Mesothelial cell of epicardium (in vitro differentiated cells): ENCODE data around the gene FBXO31. TPM values are rescaled to one million over a fixed set of nuclear protein-coding genes. Genes with fewer than 3 reads are reported as not detected.

ENCODE experiments used
- DNase-seq, 2 experiments: peaks; one replicate each; pipeline ENCODE4 v3.0.0; 2021; ENCODE audit warnings: low spot score in 2 of 2; ENCODE audit not compliant: unreplicated experiment in 2 of 2
- H3K27ac Mint-ChIP-seq: 2 replicates; pipeline ENCODE4 v1.8.0; 2021; ENCODE audit warnings: mixed read lengths
- H3K27me3 Mint-ChIP-seq: 2 replicates; pipeline ENCODE4 v1.8.0; 2021; ENCODE audit warnings: low read depth, mixed read lengths
- H3K36me3 Mint-ChIP-seq: 2 replicates; pipeline ENCODE4 v1.8.0; 2021; ENCODE audit warnings: mixed read lengths
- H3K4me1 Mint-ChIP-seq: 2 replicates; pipeline ENCODE4 v1.8.0; 2021; ENCODE audit warnings: mixed read lengths
- H3K4me3 Mint-ChIP-seq: 2 replicates; pipeline ENCODE4 v1.8.0; 2021; ENCODE audit warnings: mild to moderate bottlenecking, moderate library complexity, mixed read lengths
- H3K9me3 Mint-ChIP-seq: 2 replicates; pipeline ENCODE4 v1.8.0; 2021; ENCODE audit warnings: mixed read lengths
- total RNA-seq: library from RNA; stranded (reverse); gene quantifications from 3 replicates; pipeline ENCODE4 v1.2.1, GENCODE V29; 2021
- TF ChIP-seq, protein P1 (sequence below): fragments of 200-600 bp; sonication (generic); IDR thresholded peaks from one replicate; pipeline ENCODE4 v1.5.0; 2021; ENCODE audit warnings: antibody characterized with exemption; ENCODE audit not compliant: unreplicated experiment

Gene FBXO31
- total RNA-seq, 1 donor from 2014 or later, result 38.1 TPM

DNA sequence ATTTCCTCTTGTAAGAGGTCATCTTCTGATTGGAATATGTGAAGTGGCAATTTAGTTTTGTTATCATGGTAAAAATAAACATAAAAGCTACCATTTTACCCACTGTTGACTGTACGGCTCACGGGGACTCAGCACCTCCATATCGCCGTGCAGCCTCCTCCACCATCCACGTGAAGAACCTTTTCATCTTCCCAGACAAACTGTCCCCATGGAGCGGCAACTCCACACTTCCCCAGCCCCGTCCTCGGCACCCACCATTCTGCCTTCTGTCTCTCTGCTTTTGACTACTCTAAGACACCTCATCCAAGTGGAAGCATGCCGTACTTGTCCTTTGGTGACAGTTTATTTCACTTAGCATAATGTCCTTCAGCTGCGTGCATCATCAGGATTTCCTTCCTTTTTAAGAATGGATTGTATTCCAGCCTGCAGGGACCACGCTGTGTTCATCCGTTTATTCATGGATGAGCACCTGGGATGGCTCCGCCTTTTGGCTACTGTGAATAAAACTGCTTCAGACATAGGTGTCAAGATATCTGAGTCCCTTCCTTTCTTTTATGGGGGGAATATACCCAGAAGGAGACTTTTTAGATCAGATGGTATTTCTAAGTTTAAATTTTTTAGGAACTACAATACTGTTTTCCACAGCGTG lies 14.3 kb downstream of the FBXO31 start:
- no peaks in the 10 kb centered on the region for H3K27me3 Mint-ChIP-seq
- no peak for DNase-seq
- H3K4me1 Mint-ChIP-seq, result peaks cover 11% of the 10 kb centered on the region
- no peak overlapping the region for H3K27ac Mint-ChIP-seq
- TF ChIP-seq, protein P1, sequence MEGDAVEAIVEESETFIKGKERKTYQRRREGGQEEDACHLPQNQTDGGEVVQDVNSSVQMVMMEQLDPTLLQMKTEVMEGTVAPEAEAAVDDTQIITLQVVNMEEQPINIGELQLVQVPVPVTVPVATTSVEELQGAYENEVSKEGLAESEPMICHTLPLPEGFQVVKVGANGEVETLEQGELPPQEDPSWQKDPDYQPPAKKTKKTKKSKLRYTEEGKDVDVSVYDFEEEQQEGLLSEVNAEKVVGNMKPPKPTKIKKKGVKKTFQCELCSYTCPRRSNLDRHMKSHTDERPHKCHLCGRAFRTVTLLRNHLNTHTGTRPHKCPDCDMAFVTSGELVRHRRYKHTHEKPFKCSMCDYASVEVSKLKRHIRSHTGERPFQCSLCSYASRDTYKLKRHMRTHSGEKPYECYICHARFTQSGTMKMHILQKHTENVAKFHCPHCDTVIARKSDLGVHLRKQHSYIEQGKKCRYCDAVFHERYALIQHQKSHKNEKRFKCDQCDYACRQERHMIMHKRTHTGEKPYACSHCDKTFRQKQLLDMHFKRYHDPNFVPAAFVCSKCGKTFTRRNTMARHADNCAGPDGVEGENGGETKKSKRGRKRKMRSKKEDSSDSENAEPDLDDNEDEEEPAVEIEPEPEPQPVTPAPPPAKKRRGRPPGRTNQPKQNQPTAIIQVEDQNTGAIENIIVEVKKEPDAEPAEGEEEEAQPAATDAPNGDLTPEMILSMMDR, result no peak
- no peaks in the 10 kb centered on the region for H3K9me3 Mint-ChIP-seq
- H3K4me3 Mint-ChIP-seq, result no peak overlapping the region
- peaks cover 8% of the 10 kb centered on the region for H3K36me3 Mint-ChIP-seq

DNA sequence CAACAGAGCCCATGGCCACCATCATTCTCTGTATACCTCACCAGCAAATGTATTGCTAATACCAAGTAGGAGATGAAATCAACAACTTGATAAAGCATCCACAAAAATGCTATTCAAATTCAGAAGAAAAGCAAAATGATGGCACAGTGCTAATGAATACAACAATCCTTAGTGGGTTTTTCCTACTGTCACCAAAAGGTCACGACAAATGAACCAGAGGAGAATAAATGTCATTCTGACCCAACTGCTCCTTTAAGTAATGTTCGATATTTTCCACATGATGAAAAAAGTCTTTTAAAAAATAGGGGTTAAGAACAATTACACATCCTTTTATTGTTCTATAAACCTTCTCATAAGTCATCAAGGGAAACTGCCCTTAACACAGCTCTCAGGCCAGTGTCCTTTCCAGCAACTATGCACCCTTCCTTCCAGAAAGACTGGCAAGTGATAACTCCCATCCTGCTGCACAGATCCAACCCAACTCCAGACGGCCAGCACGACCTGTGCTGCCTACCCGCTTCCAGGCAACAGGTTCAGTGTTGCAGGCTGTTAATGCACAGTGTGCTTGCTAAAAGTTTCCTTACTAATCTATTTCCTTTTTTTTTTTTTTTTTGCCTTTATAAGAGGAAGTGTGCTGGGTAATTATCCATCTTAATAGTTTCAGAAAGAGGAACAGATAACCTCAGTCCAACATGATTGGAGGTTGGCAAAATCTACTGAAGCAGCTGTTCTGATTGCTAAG lies 15.4 kb downstream of the FBXO31 start:
- H3K36me3 Mint-ChIP-seq, result peaks cover 7% of the 10 kb centered on the region
- H3K4me3 Mint-ChIP-seq, result no peak overlapping the region
- no peak overlapping the region for H3K27ac Mint-ChIP-seq
- H3K27me3 Mint-ChIP-seq, result no peaks in the 10 kb centered on the region
- DNase-seq, result no peak
- peaks cover 21% of the 10 kb centered on the region for H3K4me1 Mint-ChIP-seq
- no peaks in the 10 kb centered on the region for H3K9me3 Mint-ChIP-seq
- TF ChIP-seq, protein P1, result no peak

- no peak for DNase-seq
- Mint-ChIP-seq H3K36me3 (peaks cover 7% of the 10 kb centered on the region), H3K9me3 (no peaks in the 10 kb centered on the region), H3K4me1 (peaks cover 21% of the 10 kb centered on the region), H3K27ac (no peak overlapping the region), H3K27me3 (no peaks in the 10 kb centered on the region), H3K4me3 (no peak overlapping the region)
- TF ChIP-seq, protein P1, result no peak
Measured at GRCh38 chr16:87367529-87367928, 16.0 kb downstream of the FBXO31 start.

DNA sequence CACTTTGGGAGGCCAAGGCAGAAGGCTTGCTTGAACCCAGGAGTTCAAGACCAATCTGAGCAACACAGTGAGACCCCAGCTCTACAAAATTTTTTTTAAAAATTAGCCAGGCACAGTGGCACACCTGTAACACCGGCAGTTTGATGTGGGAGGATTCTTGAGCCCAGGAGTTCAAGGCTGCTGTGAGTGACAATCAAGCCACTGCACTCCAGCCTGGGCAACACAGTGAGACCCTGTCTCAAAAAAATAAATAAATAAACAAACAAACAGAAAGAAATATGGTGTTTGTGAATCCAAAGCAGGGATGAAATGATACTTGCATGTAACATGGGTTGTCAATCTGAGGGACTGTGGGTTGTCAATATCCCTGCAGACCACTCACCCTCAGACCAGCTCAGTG lies 16.6 kb downstream of the FBXO31 start:
- peaks cover 21% of the 10 kb centered on the region for H3K4me1 Mint-ChIP-seq
- no peak for DNase-seq
- H3K27me3 Mint-ChIP-seq, result no peaks in the 10 kb centered on the region
- TF ChIP-seq, protein P1, result no peak
- H3K36me3 Mint-ChIP-seq, result peaks cover 7% of the 10 kb centered on the region
- H3K27ac Mint-ChIP-seq, result no peak overlapping the region
- no peak overlapping the region for H3K4me3 Mint-ChIP-seq
- H3K9me3 Mint-ChIP-seq, result no peaks in the 10 kb centered on the region

DNA sequence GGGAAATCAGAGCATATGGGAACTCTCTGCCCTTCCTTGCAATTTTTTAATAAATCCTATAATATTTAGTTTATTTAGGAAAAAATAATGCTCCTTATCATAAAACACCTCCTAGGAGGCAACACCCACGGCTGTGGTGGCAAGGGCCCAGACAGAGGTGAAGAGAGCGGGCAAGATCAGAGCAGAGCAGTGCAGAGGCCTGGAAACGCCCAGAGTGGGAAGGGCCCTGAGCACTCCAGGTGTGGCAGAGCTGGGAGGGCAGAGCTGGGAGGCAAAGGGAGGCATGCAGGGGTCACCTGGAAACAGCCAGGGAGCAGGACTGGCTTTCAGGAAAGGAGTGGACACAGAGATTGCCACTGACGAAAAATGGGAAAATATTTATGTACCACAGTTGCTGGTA lies 17.3 kb downstream of the FBXO31 start:
- TF ChIP-seq, protein P1, result no peak
- Mint-ChIP-seq H3K27me3 (no peaks in the 10 kb centered on the region), H3K36me3 (peaks cover 12% of the 10 kb centered on the region), H3K4me3 (no peak overlapping the region), H3K9me3 (no peaks in the 10 kb centered on the region), H3K27ac (no peak overlapping the region), H3K4me1 (peaks cover 17% of the 10 kb centered on the region)
- DNase-seq, result no peak
